ENCODE results near the gene SP2.

The SP2 gene

DNA sequence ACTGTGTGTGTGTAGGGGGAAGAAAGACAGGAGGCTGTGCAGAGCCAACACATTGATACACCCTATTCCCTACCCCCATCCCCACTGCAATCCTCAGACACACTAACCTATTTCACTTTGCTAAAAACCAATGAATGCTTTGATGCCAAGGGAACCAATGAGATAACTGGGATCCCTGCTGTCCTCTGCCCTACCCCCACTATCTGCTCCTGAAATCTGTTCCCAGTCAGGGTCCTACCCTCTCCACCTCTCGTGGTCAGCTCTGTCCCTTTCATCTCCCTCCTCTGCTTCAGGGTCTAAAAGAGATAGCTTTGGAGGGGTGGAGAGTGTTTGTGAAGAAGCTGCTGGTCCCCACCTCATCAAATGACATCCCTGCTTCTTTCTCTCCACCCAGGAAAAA is 26.0 kb upstream of the SP2 start:
- DNase-seq (ENCODE audit: low read depth, low spot score) = no peak

DNA sequence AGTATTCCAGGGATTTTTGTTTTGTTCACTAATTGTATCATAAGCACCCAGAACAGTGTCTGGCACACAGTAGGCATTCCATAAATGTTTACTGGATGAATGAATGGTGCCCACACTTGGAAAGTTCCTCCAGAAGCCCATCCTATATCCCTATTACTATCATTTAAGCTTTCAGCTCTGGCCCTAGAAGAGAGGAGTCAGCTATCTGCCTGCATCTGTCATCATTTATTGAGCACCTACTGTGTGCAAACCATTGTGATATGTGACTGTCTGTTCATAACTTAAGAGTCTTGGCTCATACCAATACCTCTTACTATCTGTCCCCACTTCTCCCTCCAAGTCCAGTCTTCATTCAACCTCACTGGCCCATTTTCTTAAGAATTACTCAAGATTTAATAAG is 25.0 kb upstream of the SP2 start:
- no peak for DNase-seq (ENCODE audit: low read depth, low spot score)

DNA sequence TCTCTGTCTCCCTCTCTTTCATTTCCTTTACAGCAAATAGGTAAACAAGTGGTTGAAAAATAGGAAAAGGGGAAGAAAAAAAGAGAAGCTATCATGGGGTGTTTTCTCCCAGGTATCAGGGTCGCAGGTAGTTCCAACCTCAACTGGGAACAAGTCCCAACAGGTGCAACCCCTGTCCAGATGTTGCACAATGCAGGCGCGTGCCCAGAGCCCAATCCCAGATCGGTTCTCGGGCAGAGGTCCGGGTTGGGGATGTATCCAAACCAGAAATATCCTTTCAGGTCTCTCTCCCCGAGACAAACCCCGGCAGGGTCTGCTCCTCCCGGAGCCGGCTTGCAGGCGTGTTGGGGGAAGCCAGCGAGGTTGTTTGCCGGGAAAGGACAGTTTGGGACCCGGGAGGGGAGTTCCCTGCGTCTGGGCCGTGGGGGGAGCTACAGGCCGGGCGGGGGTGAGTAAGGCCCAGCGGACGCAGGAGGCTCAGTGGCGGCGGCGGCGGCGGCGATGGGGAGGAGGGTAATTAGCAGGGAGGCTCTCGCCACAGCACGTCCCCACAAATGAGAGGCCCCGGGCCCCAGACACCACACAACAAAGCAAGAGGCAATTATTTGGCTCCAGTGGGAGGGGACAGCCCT is 23.9 kb upstream of the SP2 start:
- DNase-seq (ENCODE audit: low read depth, low spot score) = no peak

DNA sequence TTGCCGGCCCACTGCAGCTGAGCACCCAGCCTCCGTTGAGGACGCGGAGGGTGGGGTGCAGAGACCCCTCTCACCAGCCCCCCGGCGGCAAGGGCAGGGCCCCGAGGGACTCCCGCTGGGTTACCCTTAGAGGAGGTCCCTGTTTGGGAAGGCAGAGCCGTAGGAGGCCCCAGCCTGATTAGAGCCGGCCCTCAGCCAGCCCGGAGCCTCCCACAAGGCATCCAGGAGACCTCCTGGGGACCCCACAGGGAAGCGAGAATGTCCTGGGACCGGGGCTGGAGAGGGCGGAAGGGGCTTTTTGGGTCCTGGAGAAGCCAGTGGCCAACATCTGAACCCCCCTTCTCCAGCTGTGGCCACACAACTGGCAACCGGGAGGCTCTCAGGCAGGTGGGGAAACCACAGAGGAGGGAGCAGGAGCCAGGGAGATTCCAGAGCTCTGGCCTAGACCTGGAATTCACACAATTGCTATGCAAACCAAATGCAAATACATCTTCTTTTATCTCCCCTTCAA is 23.3 kb upstream of the SP2 start:
- no peak for DNase-seq (ENCODE audit: low read depth, low spot score)

DNA sequence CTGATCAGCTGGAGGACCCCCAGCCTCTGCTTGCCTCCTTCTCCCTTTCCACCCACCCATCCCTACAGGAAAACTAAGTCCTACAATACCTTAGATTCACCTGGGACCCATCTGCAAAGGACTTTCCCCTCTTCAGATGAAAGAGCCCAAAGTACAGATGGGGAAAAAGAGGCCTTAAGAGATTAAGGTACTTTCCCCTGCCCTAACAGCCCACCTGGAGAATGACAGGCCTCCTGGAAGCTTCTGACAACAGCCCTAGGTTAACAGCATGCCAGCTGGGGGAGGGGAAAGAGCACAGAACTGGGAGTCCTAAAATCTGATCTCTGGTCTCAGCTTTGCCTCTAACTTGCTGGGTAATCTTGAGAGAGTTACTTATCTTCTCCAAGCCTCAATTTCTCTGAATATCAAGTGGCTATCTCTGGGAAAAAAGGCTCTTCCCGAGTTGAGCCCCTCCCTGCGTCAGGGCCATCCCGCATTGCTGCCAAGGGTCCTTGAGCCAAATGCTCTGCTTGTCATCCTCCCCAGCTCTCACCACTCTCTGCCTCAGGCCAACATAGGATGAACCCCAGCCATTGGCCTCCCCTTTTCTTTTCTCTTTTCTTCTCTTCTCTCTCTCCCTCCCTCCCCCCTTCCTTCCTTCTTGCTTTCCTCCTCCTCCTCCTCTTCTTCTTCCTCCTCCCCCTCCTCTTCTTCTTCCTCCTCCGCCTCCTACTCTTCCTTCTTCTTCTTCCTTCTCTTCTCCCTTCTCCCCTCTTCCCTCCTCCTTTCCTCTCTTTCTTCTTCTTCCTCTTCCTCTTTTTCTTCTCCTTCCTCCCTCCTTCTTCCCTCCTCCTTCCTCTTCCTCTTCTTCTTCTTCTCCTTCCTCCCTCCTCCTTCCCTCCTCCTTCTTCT is 22.6 kb upstream of the SP2 start:
- DNase-seq (ENCODE audit: low read depth, low spot score) = no peak

DNA sequence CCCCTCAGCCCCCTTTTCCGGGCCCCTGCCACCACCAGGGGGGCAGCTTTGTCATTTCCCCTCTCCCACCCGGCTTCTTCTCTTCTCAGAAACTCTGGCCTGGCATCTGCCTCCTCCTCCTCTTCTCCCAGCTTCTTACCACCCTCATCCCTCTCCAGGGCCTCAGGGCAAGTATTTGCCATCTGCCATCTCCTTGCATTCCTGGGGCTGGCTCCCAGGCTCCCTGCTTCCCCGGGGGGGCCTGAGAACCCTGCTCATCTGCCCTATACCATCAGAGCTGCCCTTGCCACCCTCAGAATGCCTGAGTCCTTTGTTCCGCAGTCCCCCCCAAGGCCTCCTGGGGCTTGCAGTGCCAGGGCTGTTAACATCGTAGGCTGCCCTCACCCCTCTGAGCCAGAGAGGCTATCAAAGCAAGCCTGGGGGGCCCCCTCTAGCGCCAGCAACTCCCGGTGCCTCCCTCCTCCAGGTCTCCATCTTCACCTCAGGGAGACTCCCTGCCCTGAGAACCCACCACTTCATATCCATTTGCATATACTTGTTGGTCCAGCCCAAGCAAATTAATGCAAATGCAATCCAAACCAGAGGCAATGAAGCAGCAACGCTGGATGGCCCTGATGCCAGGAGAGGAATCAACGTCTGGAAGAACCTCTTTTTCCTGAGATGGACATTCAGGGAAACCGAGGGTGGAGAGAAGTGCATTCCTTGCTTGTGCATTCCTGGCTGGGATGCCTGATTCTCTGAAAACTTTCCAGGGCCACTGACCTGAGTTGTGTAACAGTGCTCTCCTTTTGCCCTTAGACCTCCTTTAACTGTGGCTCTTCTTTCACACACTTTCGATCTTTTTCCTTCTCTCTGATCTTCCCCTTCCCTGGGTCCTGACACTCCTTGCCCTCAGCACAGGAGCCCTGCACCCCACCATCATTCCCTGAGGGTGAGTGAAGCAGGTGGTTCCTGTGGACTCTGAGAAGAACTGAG is 20.7 kb upstream of the SP2 start:
- no peak for DNase-seq (ENCODE audit: low read depth, low spot score)

DNA sequence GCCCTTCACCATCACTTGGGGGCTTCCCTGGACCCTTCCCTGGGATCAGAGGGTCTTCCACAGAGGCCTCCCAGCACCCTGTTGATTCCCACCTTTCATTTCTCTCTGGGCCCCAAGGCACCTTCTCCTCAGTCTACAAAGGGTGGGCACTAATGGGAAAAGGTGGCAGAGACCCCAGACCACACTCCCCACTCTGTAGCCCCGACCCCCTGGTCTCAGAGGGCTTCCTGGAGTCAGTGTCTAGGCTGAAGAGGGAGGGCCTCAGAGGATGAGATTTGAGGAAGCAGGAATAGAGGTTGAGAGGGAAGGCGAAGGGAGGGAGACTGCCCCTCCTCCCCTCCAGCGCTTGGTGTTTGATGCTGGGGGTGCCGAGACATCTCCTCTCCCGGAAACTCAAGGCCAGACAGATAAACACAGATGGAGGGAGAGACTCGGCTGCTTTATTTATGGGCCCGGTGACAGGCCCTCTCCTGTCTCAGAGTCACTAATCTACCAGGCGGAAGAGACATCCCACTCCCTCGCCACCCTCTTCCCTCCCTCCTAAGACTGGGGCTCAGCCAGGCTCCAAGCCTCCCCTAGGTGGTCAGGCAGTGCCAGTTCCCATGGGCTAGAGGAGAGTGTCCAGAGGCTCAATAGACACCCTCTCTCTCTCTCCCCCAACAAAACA is 18.5 kb upstream of the SP2 start:
- no peak for DNase-seq (ENCODE audit: low read depth, low spot score)

DNA sequence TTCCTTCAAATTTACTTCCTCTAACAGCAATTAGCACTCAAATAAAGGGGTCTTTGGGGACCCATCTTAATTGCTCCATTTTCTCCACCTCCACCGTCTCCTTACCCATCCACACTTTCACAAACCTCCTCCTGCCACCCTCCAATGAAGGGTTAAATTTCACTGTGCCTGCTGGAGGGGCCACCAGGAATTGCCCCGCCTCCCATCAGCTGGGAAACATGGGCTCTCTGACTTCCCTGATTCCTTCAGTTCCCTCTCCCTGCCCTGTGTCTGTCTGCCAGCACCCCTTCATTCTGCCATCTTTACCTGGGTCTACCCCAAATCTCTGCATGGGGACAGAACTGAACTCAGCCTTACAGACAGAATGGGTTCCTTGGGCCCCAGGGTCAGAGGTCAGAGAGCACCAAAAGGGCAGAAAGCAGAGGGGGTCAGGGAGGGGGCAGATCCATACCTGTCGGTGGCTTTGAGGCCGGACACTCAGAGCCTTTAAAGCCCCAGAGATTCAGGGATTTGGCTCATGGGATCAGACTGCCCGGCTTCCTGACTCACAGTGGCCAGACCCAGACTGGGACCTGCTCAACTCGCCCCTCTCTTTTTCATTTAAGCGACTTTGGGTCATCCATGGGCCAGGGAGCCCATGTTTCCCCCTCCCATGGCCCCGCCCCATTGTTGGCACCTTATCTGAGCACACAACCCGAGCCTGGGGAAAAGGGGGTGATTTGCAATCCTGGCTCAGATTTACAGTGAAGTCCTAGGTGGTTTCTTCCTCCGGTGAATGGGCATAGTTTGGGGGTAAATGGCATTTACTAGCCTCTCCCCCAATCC is 17.6 kb upstream of the SP2 start:
- DNase-seq (ENCODE audit: low read depth, low spot score) = no peak

DNA sequence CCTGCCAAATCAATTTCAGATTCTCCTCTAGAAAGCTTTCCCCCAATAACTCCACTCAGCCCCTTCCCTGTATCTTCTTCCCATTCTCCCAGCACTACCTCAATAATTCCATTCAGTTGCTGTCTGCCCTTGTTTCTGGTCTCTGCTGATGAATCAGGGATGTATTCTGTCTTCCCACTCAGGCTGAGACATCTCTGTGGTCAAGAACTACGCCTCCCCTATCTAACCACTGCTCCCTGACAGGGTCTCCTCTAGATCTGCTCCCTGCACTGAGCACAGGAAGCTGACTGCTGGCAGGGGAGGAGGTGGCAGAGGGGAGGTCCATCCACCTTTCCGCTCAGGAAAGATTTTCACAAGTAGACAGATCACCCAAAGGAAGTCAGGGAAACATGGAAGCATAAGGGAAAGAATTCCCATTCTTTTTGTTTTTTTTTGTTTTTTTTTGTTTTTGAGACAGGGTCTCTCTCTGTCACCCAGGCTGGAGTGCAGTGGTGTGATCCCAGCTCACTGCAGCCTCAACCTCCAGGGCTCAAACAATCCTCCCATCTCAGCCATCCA is 16.9 kb upstream of the SP2 start:
- DNase-seq (ENCODE audit: low read depth, low spot score) = no peak

DNA sequence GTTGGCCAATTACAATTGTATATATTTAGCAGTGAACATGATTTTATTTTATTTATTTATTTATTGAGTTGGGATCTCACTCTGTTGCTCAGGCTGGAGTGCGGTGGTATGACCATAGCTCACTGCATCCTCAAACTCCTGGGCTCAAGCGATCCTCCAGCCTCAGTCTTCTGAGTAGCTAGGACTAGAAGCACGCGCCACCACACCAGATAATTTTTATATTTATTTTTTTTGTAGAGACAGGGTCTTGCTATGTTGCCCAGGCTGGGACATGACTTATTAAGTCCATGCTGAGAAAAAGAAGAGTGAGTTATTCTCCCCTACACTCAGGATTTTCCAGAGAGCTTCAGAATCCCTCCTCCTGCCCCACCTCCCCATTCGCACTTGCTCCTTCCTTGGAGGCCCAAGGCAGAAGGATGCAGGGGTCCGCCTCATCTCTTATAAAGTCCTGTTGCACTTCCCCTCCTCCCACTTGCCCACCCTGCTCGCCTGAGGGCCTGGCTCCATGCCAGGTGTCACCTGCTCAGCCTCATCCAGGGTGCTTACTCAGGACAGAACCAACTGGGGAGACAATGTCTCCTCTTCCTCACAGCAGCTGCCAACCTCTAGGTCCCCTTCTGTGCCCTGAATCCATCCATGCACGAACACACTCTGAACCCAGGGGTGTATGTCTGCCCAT is 16.1 kb upstream of the SP2 start:
- no peak for DNase-seq (ENCODE audit: low read depth, low spot score)

DNA sequence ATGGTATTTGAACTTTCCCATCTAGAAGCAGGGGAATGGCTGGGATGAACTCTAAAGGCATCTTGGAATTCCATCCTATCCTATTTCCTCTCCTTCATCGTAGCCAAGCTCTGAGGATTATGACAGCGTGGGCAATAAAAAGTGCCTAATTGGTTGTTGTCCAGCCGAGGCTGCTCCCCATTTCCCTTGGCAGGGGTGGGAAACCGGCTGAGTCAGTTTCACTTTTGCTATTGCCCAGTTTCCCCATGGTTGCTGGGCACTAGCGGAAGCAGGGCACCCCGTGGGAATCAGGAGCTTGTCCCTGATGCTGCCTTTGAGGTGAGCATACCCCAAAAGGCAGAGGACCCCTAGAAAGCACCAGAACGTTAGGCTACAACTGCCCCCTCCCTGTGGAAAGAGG is 13.8 kb upstream of the SP2 start:
- DNase-seq (ENCODE audit: low read depth, low spot score) = no peak

DNA sequence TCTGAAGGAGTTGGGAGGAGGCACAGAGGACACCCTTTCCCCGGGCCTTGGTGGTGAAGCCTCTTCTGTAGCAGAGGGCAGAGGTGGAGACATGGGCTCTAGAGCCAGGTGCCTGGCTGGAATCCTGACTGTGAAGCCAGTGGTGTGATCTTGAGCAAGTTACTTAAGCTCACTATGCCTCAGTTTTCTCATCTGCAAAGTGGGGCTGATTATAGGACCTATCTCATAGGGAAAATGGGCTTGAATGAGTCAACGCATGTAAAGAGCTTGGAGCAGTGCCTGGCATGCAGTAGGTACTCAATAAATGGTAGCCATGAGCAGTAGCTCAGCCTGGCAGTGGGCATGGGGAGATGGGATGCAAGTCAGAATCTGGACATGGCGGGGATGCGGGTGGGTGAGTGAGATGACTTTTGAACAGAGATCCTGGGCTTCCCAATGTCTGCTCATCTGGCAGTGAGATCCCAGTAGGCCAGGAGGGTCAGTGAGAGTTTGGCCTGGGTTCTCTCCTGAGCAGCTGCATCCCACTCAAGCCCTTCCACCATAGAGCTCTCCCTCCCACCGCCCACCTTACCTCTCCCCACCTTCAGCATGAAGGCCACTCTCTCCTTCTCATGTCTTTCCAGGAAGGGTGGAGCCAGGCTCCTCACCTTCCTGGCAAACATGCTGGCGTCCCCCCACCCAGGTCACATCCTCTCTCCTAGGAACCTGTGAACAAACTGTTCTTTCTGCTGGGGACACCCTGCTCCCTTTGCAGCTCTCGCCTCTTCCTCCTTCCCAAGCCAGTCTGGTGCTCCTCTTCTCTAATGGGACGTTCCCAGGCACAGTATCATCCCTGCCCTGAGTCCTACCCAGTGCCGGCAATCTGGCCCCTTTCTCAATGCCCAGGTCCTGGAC is 13.1 kb upstream of the SP2 start:
- DNase-seq (ENCODE audit: low read depth, low spot score) = no peak

DNA sequence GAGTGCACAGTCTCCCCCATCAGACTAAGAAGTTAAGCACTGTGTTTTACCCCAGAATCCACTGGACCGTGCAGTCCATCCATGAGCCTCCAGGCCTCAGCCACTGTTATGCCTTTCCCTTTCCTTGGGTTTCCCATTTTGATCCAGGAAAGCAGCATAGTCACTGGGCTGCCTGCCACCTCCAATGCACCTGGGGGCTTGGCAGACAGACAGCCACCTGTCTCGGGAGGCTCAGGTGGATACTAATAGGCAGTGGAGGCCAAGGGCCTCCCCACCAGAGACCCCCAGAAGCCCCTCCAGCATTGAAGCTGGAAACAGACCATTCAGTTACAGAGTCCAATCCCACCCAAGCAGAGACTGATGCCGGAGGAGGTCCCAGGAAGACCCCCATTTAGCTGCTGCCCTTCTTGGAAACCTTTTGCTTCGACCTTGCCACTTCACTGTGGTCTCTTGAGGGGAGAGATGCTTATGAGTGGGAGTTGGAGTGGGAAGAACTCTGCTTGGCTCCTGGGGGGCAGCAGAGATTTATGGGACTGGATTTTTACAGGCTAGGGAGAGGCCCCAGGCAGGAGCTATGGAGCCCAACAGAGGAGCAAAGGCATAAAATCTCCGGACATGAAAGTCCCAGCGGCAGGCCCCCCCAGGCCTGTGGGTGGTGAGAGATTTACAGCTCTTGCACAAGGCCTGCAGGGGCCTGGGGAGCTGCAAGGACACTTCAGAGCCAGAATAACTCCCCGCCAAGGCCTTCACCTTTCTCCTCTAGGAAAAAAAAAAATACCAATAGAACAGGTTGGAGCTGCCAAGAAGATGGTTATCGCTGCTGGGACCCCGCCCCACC is 12.2 kb upstream of the SP2 start:
- no peak for DNase-seq (ENCODE audit: low read depth, low spot score)

DNA sequence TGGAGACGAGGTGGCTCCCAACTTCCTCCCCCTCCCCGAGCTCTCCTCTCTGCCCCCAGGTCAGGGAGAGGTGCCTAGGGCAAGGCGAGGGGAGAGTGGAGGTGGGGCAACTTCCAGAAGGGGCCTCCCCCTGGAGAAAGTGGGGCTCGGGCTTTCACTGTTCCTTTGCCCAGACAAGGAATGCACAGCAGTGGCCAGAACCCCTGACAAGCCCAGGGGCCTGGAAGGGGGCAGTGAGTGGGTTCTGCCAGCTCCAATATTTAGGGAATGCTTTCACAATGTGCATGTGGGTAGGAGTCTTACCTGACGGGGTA is 11.7 kb upstream of the SP2 start:
- DNase-seq (ENCODE audit: low read depth, low spot score) = no peak

DNA sequence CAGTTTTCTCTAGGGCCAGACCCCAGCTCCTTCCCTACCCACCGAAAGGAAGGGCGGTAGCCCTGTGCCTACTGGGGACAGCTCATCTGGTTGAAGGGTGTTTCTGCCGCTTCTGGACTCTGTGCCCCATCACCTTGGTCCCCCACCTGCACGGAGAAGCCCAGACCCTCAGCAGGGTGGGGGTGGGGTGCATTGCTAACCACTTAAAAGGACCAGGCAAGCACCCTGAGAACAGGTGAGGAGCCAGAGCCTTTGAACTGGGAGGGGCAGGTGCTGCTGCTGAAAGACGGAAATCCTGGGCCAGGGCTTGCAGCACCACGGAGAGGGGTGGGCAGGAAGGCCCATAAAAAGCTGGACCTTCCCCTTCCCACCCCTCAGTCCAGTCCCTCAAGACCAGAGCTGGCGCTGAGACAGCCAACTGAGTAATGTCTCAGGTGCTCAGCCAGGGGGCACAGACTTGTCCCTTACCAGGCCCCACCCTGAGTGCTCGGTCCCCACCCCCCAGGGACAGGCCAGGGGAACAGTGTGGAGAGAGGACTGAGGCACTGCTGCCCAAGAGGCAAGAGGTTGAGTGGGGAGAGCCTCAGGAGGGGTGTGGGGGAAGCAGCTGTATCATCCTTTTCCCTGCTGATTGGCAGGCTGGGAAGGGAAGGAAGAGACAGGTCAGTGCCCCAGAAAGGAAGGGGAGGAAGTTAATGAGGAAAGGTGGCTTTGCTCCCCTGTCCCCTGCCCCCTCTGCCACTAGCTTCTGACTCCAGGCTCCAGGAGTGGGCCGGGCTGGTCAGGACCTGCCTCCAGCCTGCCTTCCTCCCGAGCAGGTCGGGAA is 10.9 kb upstream of the SP2 start:
- no peak for DNase-seq (ENCODE audit: low read depth, low spot score)

DNA sequence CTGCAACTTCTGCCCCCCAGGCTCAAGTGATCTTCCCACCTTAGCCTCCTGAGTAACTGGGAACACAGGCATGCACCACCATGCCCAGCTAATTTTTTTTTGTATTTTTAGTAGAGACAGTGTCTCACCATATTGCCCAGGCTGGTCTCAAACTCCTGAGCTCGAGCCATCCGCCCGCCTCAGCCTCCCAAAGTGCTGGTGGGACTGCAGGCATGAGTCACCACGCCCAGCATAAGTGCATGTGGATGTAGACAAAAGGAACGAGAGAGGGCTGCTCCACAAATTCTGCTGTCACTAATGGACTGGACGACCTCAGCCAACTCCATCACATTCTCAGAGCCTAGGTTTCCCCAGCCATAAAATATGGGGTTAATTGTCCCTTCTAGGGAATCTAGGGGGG is 7.7 kb upstream of the SP2 start:
- no peak for DNase-seq (ENCODE audit: low read depth, low spot score)

Data from activated CD4-positive, CD25-positive, alpha-beta regulatory T cell treated with anti-CD3 and anti-CD28 coated beads, Interleukin-2, amount 50 U/mL, for 16 hours (primary cell).